HepG2 (cell line): ENCODE results near the gene NAT9. TPM values are rescaled to one million over a fixed set of nuclear protein-coding genes. Genes with fewer than 3 reads are reported as not detected.

Experiments used
- AGO2 ChIP-seq: fragments of 200-400 bp; formaldehyde crosslinking; optimal IDR thresholded peaks from 2 replicates; pipeline ENCODE3; 2017; ENCODE audit warnings: mild to moderate bottlenecking, low read depth, low read length, moderate library complexity
- AHR ChIP-seq: IDR thresholded peaks from 2 replicates; pipeline ENCODE4 v1.6.1; 2018; ENCODE audit warnings: missing genetic modification reagents, missing compliant biosample characterization
- ATF7 ChIP-seq, 2 experiments: fragments of 450-650 bp in 1 of 2; sonication (generic) in 1 of 2; formaldehyde crosslinking in 1 of 2; IDR thresholded peaks; 2 replicates each; pipeline versions ENCODE4 v1.4.0 to v1.6.1; 2016 to 2020; ENCODE audit warnings: antibody characterized with exemption in 1 of 2, mild to moderate bottlenecking in 1 of 2, missing genetic modification reagents in 1 of 2
- BRCA1 ChIP-seq: sonication (generic); formaldehyde crosslinking; IDR thresholded peaks from 2 replicates; pipeline ENCODE4 v1.4.0; 2020; ENCODE audit warnings: missing genetic modification reagents
- IKZF1 ChIP-seq: fragments of 450-650 bp; IDR thresholded peaks from 2 replicates; pipeline ENCODE4 v1.7.1; 2016
- MAFF ChIP-seq: IDR thresholded peaks from 2 replicates; pipeline ENCODE4 v1.6.1; 2011; ENCODE audit warnings: low read depth, low read length, improper control_type of control experiment
- NR3C1 ChIP-seq: sonication (generic); formaldehyde crosslinking; IDR thresholded peaks from 2 replicates; pipeline ENCODE4 v1.4.0; 2020; ENCODE audit warnings: missing genetic modification reagents
- SMC3 ChIP-seq: IDR thresholded peaks from 2 replicates; pipeline ENCODE4 v1.6.1; 2011; ENCODE audit warnings: low read length, improper control_type of control experiment
- TCF7L2 ChIP-seq: IDR thresholded peaks from 2 replicates; pipeline ENCODE4 v1.6.1; 2011; ENCODE audit warnings: mild to moderate bottlenecking, low read depth, low read length, moderate library complexity
- ZFX ChIP-seq: sonication (generic); formaldehyde crosslinking; IDR thresholded peaks from 2 replicates; pipeline ENCODE4 v1.4.0; 2020; ENCODE audit warnings: mild to moderate bottlenecking, low read depth, missing genetic modification reagents, moderate library complexity
- ZNF124 ChIP-seq: sonication (generic); formaldehyde crosslinking; IDR thresholded peaks from 2 replicates; pipeline ENCODE4 v1.4.0; 2020; ENCODE audit warnings: missing genetic modification reagents
- ZNF543 ChIP-seq: sonication (generic); formaldehyde crosslinking; IDR thresholded peaks from 2 replicates; pipeline ENCODE4 v1.4.0; 2020; ENCODE audit warnings: mild to moderate bottlenecking, missing genetic modification reagents
- ZNF780A ChIP-seq: sonication (generic); formaldehyde crosslinking; IDR thresholded peaks from 2 replicates; pipeline ENCODE4 v1.8.0; 2022; ENCODE audit warnings: mild to moderate bottlenecking, missing genetic modification reagents, moderate library complexity
- ZSCAN22 ChIP-seq: sonication (generic); formaldehyde crosslinking; IDR thresholded peaks from 2 replicates; pipeline ENCODE4 v1.4.0; 2020; ENCODE audit warnings: mild to moderate bottlenecking, missing genetic modification reagents
- polyA plus RNA-seq, 8 experiments: library from polyadenylated mRNA; depleted of rRNA in 3 of 8; stranded (reverse) in 7 of 8; unstranded in 1 of 8; fragments of >200 nt; fragmentation: Illumina TruSeq in 4 of 8; extraction: Trizol in 4 of 8; gene quantifications; 2 replicates each; pipeline versions ENCODE4 v1.2.1 to v1.2.3, GENCODE V29; 2011 to 2016; ENCODE audit warnings: low read depth in 4 of 8, missing spikeins in 1 of 8, mixed read lengths in 1 of 8; ENCODE audit not compliant: insufficient read depth in 1 of 8
- total RNA-seq, 5 experiments: library from RNA; depleted of rRNA; stranded (reverse); fragments of >200 nt; fragmentation: Illumina TruSeq; extraction: Trizol; gene quantifications; 2 replicates each; pipeline ENCODE4 v1.2.3, GENCODE V29; 2016; ENCODE audit warnings: low read depth in 1 of 5
- TF ChIP-seq, protein P1 (sequence below): sonication (generic); formaldehyde crosslinking; IDR thresholded peaks from 2 replicates; pipeline ENCODE4 v1.4.0; 2020; ENCODE audit warnings: missing genetic modification reagents
- TF ChIP-seq, protein P2 (sequence below): sonication (generic); formaldehyde crosslinking; IDR thresholded peaks from 2 replicates; pipeline ENCODE4 v1.5.1; 2020; ENCODE audit warnings: mild to moderate bottlenecking, missing genetic modification reagents
- TF ChIP-seq, protein P3 (sequence below), 2 experiments: IDR thresholded peaks; 2 replicates each; pipeline ENCODE4 v1.6.1; 2011 to 2012; ENCODE audit warnings: low read length in 2 of 2, borderline replicate concordance in 1 of 2, low read depth in 1 of 2, mild to moderate bottlenecking in 1 of 2, moderate library complexity in 1 of 2
- TF ChIP-seq, protein P4 (sequence below): sonication (generic); formaldehyde crosslinking; IDR thresholded peaks from 2 replicates; pipeline ENCODE4 v1.4.0; 2020; ENCODE audit warnings: missing genetic modification reagents

NAT9 gene
- total and polyA plus RNA-seq, 2 of the 13 experiments (the other 11 are each of a cell fraction or from before 2014, with no cell fraction given), result 39.7 to 44.2 TPM

DNA sequence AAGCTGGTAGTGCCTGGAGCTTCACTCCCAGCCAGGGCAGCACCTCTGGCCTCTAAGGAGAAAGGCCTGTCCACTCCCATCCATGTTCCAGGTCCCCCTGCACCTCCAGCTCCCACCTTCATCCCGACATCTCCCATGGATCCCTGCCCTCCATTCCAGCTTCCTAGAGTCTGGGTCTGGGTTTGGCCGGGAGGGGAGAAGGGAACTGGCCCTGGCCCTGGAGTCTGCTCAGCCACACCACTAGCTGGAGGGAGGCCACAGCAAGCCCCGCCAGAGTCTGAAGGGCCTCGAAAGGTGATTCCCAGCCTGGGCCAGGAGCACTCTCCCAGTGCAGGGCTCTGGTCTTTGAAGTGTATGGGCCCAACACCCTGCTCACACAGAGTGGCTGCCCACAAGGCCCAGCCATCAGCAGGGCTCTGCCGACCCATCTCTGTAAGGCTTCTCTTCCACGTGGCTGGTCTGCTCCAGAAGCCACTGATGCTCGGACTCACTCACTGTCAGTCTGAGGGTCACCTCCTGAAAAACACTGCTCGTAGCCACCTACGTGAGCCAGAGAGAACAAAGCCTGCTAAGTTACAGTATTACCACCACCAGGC is 4.7 kb downstream of the NAT9 start (continued):
- TF ChIP-seq, protein P1, sequence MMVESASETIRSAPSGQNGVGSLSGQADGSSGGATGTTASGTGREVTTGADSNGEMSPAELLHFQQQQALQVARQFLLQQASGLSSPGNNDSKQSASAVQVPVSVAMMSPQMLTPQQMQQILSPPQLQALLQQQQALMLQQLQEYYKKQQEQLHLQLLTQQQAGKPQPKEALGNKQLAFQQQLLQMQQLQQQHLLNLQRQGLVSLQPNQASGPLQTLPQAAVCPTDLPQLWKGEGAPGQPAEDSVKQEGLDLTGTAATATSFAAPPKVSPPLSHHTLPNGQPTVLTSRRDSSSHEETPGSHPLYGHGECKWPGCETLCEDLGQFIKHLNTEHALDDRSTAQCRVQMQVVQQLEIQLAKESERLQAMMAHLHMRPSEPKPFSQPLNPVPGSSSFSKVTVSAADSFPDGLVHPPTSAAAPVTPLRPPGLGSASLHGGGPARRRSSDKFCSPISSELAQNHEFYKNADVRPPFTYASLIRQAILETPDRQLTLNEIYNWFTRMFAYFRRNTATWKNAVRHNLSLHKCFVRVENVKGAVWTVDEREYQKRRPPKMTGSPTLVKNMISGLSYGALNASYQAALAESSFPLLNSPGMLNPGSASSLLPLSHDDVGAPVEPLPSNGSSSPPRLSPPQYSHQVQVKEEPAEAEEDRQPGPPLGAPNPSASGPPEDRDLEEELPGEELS (CRISPR knock-in tag), result no peak
- TF ChIP-seq AHR (0 out of 2 replicates have a peak, but pooled peaks have one; percentile 47), ATF7 (IDR thresholded peaks at IDR 0.05) (no peak), ATF7 (CRISPR knock-in tag; IDR thresholded peaks at IDR 0.05) (no peak), MAFF (no peak), NR3C1 (CRISPR knock-in tag) (no peak), ZNF124 (no peak), BRCA1 (no peak), ZNF543 (CRISPR knock-in tag) (no peak), ZFX (CRISPR knock-in tag) (peak; percentile 8; the same call in 1 of the 2 replicates), IKZF1 (no peak), TCF7L2 (no peak), ZSCAN22 (CRISPR knock-in tag) (no peak), ZNF780A (CRISPR knock-in tag) (no peak), AGO2 (peak; percentile 92), SMC3 (no peak)
- TF ChIP-seq, protein P2, sequence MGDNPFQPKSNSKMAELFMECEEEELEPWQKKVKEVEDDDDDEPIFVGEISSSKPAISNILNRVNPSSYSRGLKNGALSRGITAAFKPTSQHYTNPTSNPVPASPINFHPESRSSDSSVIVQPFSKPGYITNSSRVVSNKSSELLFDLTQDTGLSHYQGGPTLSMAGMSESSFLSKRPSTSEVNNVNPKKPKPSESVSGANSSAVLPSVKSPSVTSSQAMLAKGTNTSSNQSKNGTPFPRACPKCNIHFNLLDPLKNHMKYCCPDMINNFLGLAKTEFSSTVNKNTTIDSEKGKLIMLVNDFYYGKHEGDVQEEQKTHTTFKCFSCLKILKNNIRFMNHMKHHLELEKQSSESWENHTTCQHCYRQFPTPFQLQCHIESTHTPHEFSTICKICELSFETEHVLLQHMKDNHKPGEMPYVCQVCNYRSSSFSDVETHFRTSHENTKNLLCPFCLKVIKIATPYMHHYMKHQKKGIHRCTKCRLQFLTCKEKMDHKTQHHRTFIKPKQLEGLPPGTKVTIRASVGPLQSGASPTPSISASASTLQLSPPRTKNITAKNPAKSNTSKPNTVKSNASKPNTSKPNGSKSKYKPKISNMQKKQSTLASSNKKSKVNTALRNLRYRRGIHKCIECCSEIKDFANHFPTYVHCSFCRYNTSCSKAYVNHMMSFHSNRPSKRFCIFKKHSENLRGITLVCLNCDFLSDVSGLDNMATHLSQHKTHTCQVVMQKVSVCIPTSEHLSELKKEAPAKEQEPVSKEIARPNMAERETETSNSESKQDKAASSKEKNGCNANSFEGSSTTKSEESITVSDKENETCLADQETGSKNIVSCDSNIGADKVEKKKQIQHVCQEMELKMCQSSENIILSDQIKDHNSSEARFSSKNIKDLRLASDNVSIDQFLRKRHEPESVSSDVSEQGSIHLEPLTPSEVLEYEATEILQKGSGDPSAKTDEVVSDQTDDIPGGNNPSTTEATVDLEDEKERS, result no peak
- TF ChIP-seq, protein P3, sequence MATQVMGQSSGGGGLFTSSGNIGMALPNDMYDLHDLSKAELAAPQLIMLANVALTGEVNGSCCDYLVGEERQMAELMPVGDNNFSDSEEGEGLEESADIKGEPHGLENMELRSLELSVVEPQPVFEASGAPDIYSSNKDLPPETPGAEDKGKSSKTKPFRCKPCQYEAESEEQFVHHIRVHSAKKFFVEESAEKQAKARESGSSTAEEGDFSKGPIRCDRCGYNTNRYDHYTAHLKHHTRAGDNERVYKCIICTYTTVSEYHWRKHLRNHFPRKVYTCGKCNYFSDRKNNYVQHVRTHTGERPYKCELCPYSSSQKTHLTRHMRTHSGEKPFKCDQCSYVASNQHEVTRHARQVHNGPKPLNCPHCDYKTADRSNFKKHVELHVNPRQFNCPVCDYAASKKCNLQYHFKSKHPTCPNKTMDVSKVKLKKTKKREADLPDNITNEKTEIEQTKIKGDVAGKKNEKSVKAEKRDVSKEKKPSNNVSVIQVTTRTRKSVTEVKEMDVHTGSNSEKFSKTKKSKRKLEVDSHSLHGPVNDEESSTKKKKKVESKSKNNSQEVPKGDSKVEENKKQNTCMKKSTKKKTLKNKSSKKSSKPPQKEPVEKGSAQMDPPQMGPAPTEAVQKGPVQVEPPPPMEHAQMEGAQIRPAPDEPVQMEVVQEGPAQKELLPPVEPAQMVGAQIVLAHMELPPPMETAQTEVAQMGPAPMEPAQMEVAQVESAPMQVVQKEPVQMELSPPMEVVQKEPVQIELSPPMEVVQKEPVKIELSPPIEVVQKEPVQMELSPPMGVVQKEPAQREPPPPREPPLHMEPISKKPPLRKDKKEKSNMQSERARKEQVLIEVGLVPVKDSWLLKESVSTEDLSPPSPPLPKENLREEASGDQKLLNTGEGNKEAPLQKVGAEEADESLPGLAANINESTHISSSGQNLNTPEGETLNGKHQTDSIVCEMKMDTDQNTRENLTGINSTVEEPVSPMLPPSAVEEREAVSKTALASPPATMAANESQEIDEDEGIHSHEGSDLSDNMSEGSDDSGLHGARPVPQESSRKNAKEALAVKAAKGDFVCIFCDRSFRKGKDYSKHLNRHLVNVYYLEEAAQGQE (IDR thresholded peaks at IDR 0.05; ENCODE audit: borderline replicate concordance in 1 of 2, low read depth in 1 of 2, low read length in 2 of 2), result no peak
- TF ChIP-seq, protein P4, sequence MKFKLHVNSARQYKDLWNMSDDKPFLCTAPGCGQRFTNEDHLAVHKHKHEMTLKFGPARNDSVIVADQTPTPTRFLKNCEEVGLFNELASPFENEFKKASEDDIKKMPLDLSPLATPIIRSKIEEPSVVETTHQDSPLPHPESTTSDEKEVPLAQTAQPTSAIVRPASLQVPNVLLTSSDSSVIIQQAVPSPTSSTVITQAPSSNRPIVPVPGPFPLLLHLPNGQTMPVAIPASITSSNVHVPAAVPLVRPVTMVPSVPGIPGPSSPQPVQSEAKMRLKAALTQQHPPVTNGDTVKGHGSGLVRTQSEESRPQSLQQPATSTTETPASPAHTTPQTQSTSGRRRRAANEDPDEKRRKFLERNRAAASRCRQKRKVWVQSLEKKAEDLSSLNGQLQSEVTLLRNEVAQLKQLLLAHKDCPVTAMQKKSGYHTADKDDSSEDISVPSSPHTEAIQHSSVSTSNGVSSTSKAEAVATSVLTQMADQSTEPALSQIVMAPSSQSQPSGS (CRISPR knock-in tag), result no peak
